Ovary (tissue), 3 donors: Measurements from ENCODE around the gene CMTM1.

Experiments
- CTCF ChIP-seq, 3 donors: fragments of 450-650 bp in 2 of 3; fragments of 200-600 bp in 1 of 3; IDR thresholded peaks; one replicate each; pipeline versions ENCODE4 v1.5.1 to v1.8.0; 2016 to 2022; ENCODE audit warnings: antibody characterized with exemption in 3 of 3, mild to moderate bottlenecking in 1 of 3
- POLR2A ChIP-seq: fragments of 450-650 bp; IDR thresholded peaks from one replicate; pipeline ENCODE4 v1.6.1; 2017; ENCODE audit warnings: antibody characterized with exemption, mild to moderate bottlenecking, moderate library complexity
- donor health status: DM: no; HTN: no; CAD: no.

GRCh38 chr16:66598111-66598510 is 31.9 kb downstream of the CMTM1 start:
- TF ChIP-seq CTCF (IDR thresholded peaks at IDR 0.05) (no peak), POLR2A (no peak)
